Heart right ventricle (tissue), 16 donors: ENCODE results near the gene PRR14L. TPM values are rescaled to one million over a fixed set of nuclear protein-coding genes. Genes with fewer than 3 reads are reported as not detected.
"Not testable (repeated sequence)": the region's sequence is repeated elsewhere in the genome, so short reads cannot be mapped to it uniquely, and the experiment has no call there.

Source experiments
- ATAC-seq, 8 donors: fragments of 200-7000 bp; cut with Tn5 transposase; one replicate each; pipeline ENCODE4 v1.9.1; 2020; ENCODE audit warnings: mild to moderate bottlenecking in 8 of 8, moderate library complexity in 8 of 8, moderate number of reproducible peaks in 1 of 8
- DNase-seq, 2 donors: peaks; one replicate each; pipeline ENCODE4 v3.0.0-alpha.2; 2020
- H3K27ac ChIP-seq, 10 donors: fragments of 200-600 bp; sonication (generic) in 2 of 10; one replicate each; pipeline versions ENCODE4 v1.5.0 to v1.8.0; 2020 to 2022; ENCODE audit warnings: mild to moderate bottlenecking in 3 of 10
- H3K27me3 ChIP-seq, 7 donors: fragments of 200-600 bp; one replicate each; pipeline ENCODE4 v1.8.0; 2021 to 2022; ENCODE audit warnings: mild to moderate bottlenecking in 2 of 7
- H3K36me3 ChIP-seq, 9 donors: fragments of 200-600 bp; sonication (generic) in 1 of 9; one replicate each; pipeline versions ENCODE4 v1.5.0 to v1.8.0; 2020 to 2022; ENCODE audit warnings: mild to moderate bottlenecking in 2 of 9
- H3K4me1 ChIP-seq, 9 donors: fragments of 200-600 bp; sonication (generic) in 1 of 9; one replicate each; pipeline versions ENCODE4 v1.5.0 to v1.8.0; 2020 to 2022; ENCODE audit warnings: mild to moderate bottlenecking in 4 of 9
- H3K4me3 ChIP-seq, 10 donors: fragments of 200-600 bp; sonication (generic) in 2 of 10; one replicate each; pipeline versions ENCODE4 v1.5.0 to v1.8.0; 2020 to 2022; ENCODE audit warnings: mild to moderate bottlenecking in 7 of 10, moderate library complexity in 2 of 10
- H3K9me3 ChIP-seq, 11 donors: fragments of 200-600 bp in 10 of 11; sonication (generic) in 2 of 11; one replicate each; pipeline versions ENCODE4 v1.5.0 to v1.8.0; 2013 to 2022; ENCODE audit warnings: mild to moderate bottlenecking in 2 of 11, control low read depth in 1 of 11, moderate library complexity in 1 of 11
- WGBS, 2 donors: extraction: QIAGEN DNeasy Blood & Tissue Kit; methylation state at CpG; one replicate each; pipeline ENCODE4 v1.1.7; 2013; ENCODE audit warnings: inconsistent platforms in 1 of 2; 5-methylcytosine and 5-hydroxymethylcytosine counted together
- intact Hi-C, 10 donors: fragments of 100-400 bp; cut with DNase I; formaldehyde crosslinking; loops; one replicate each; pipeline versions ENCODE4 v1.11.1 to v1.14.2; 2022
- polyA plus RNA-seq, 2 donors: library from polyadenylated mRNA; stranded (reverse); fragments of 200-250 nt; gene quantifications; one replicate each; pipeline ENCODE4 v1.2.3, GENCODE V29; 2013
- total RNA-seq, 10 donors: library from RNA; stranded (reverse); fragmentation: NEBNext Ultra II Directional in 3 of 10; extraction: Animal tissue kit (Norgen Biotek cat#: 25700) in 3 of 10; gene quantifications; one replicate each; pipeline versions ENCODE4 v1.2.1 to v1.2.4, GENCODE V29; 2021 to 2023
- TF ChIP-seq, protein P1 (sequence below), 9 donors: fragments of 200-600 bp; sonication (generic) in 2 of 9; IDR thresholded peaks; one replicate each; pipeline versions ENCODE4 v1.5.0 to v1.8.0; 2021 to 2022; ENCODE audit warnings: antibody characterized with exemption in 9 of 9, mild to moderate bottlenecking in 5 of 9, moderate library complexity in 1 of 9
- donor health status: Arrhythmogenic right ventricular cardiomyopathy.
- donor health status: ischemic (EF 13 %, LVEDD 7.1; RV severe dilation, severe dysfunction).
- donor health status: healthy with polysubstance abuse.
- donor health status: DM: no; HTN: yes; CAD: no.
- donor health status: DM: no; HTN: no; CAD: no.
- donor health status: ischemic (EF 25% LVEDD 6.9; RV normal size, moderate dysfunction).
- donor health status: ischemic (EF 25% LVEDD 5.7; RV mildly dilated, moderate dysfunction).
- donor health status: healthy.
- donor health status: DM: yes; HTN: yes; CAD: no.
- donor health status: Ischemic cardiomyopathy.
- donor health status: ischemic (EF 35%, LVEDD 5.7; RV mildly dilated, moderate dysfunction).
- donor health status: nonischemic (EF 11% LVEDD 7.7; RV severe dilation, severe dysfunction).
- donor health status: DM: yes; HTN: yes; CAD: no.
- donor health status: PGD.
- donor health status: ischemic (EF 29% LVEDD 5.4; RV normal size, mild dysfunction).
- donor health status: nonischemic (EF 23%, LVEDD 6.1; RV moderate dilation, normal function).

The PRR14L gene
- total and polyA plus RNA-seq, 12 donors = 4.0 to 19.6 (median 17.0) TPM

- Histone ChIP-seq H3K27ac (peak overlapping the region in 6 of 10 donors; percentile 1 to 44 (median 34)), H3K4me1 (peaks cover 0 to 16% (median 4%) of the 10 kb centered on the region in 9 donors), H3K27me3 (no peaks in the 10 kb centered on the region), H3K36me3 (peaks cover 0 to 68% (median 20%) of the 10 kb centered on the region in 9 donors), H3K4me3 (no peak overlapping the region), H3K9me3 (no peaks in the 10 kb centered on the region)
- TF ChIP-seq, protein P1, sequence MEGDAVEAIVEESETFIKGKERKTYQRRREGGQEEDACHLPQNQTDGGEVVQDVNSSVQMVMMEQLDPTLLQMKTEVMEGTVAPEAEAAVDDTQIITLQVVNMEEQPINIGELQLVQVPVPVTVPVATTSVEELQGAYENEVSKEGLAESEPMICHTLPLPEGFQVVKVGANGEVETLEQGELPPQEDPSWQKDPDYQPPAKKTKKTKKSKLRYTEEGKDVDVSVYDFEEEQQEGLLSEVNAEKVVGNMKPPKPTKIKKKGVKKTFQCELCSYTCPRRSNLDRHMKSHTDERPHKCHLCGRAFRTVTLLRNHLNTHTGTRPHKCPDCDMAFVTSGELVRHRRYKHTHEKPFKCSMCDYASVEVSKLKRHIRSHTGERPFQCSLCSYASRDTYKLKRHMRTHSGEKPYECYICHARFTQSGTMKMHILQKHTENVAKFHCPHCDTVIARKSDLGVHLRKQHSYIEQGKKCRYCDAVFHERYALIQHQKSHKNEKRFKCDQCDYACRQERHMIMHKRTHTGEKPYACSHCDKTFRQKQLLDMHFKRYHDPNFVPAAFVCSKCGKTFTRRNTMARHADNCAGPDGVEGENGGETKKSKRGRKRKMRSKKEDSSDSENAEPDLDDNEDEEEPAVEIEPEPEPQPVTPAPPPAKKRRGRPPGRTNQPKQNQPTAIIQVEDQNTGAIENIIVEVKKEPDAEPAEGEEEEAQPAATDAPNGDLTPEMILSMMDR (IDR thresholded peaks at IDR 0.05) = no peak
- DNase-seq (no peak), ATAC-seq (peak in 7 of 8 donors; percentile 42 to 86 (median 70))
- intact Hi-C loops = no loop called here
- WGBS, 2 donors = 32 to 49% methylated on average over 3 of the region's 3 CpGs
Measured at GRCh38 chr22:31726692-31727091, 23.2 kb downstream of the PRR14L start.

DNA sequence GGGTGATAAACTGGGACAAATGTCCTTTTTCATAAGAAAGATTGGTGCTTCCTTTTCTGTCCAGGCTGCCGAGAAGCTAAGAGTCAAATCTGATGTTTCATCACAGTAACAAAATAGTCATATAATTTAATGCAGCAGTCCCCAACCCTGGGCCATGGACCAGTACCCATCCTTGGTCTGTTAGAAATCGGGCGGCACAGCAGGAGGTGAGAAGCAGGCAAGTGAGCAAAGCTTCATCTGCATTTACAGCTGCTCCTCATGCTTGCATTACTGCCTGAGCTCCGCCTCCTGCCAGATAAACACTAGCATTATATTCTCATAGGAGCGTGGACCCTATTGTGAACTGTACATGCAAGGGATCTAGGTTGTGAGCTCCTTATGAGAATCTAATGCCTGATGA, 26.2 kb downstream of the PRR14L start:
- Histone ChIP-seq H3K36me3 (peaks cover 0 to 90% (median 35%) of the 10 kb centered on the region in 9 donors), H3K27ac (no peak overlapping the region), H3K27me3 (no peaks in the 10 kb centered on the region), H3K4me3 (no peak overlapping the region), H3K9me3 (no peaks in the 10 kb centered on the region), H3K4me1 (peaks cover 0 to 16% (median 4%) of the 10 kb centered on the region in 9 donors)
- no peak for DNase-seq
- 84 to 85% methylated on average over 5 of the region's 5 CpGs for WGBS, 2 donors
- ATAC-seq = no peak
- intact Hi-C loops = no loop called here
- TF ChIP-seq, protein P1 (IDR thresholded peaks at IDR 0.05) = no peak

DNA sequence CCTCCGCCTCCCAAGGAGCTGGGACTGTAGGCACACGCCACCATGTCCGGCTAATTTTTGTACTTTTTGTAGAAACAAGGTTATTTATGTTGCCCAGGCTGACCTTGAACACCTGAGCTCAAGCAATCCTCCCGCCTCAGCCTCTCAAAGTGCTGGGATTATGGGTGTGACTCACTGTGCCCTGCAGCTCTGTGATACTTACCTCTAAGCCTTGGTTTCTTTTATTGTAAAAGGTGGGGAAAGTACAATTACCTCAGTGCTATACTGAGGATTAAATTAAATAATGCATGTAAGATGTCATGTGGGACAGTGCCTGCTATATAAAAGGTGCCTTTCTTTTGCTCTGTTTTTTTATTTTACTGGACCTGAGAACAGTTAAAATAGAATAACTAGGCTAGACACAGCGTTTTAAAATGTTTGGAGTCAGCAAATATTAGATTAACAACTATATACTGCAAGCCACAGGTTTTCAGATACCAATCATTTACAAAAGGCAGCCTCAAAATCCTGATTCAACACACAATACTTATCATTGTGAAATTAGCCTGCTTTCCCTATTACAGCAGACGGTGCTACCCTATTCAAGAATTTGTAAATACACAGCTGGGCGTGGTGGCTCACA, 30.0 kb downstream of the PRR14L start:
- H3K27ac ChIP-seq = no peak overlapping the region
- intact Hi-C loops = no loop called here
- no peak for ATAC-seq
- no peak overlapping the region for H3K4me3 ChIP-seq
- TF ChIP-seq, protein P1 (IDR thresholded peaks at IDR 0.05) = no peak
- peaks cover 0 to 100% (median 30%) of the 10 kb centered on the region in 9 donors for H3K36me3 ChIP-seq
- DNase-seq = no peak
- H3K27me3 ChIP-seq = no peaks in the 10 kb centered on the region
- peaks cover 0 to 15% (median 0%) of the 10 kb centered on the region in 9 donors for H3K4me1 ChIP-seq
- WGBS, 2 donors = 96 to 97% methylated on average over 7 of the region's 7 CpGs
- H3K9me3 ChIP-seq = no peaks in the 10 kb centered on the region

DNA sequence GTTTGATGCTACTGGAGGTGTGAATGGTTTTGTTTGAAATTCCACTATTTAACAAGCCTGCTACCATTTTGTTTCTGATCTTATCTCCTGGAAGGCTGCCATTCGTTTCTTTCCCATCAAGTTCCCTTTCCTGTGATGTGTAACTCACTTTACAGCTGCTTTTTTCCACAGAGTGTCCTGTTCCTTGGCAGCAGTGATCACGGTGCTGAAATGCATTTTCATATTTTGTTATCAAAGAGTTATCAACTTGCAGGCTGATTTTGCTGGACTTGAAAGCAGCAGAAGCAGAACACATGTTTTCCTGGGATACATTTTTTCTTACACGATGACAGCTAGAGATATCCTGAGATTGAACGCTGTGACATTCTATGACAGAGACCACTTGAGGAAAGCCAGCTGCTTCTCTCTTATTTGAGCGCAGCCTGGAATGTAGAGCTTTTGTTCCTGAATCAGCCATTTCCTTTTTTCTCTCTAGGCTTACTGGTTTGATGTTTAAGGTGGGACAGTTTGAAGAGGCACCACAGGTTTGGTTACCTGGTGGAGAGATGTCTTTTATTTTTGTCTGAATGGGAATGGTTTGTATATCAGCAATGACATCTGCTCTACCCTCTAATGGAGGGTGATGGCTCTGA, 34.7 kb downstream of the PRR14L start:
- no peaks in the 10 kb centered on the region for H3K27me3 ChIP-seq
- TF ChIP-seq, protein P1 (IDR thresholded peaks at IDR 0.05) = no peak
- DNase-seq (no peak), ATAC-seq (peak in 1 of 8 donors; percentile 33)
- H3K9me3 ChIP-seq = no peaks in the 10 kb centered on the region
- H3K4me1 ChIP-seq = peaks cover 0 to 15% (median 4%) of the 10 kb centered on the region in 9 donors
- H3K36me3 ChIP-seq = peaks cover 0 to 100% (median 35%) of the 10 kb centered on the region in 9 donors
- WGBS, 2 donors = 17 to 21% methylated on average over 5 of the region's 5 CpGs
- peak overlapping the region in 2 of 10 donors; percentile 13 to 33 for H3K27ac ChIP-seq
- intact Hi-C loops = no loop called here
- H3K4me3 ChIP-seq = no peak overlapping the region

GRCh38 chr22:31711226-31711625, 38.7 kb downstream of the PRR14L start:
- H3K4me3 ChIP-seq, DNase-seq, intact Hi-C loops, H3K27ac ChIP-seq, H3K27me3 ChIP-seq, ATAC-seq, H3K9me3 ChIP-seq: not testable (repeated sequence)
- peaks cover 0 to 96% (median 34%) of the 10 kb centered on the region in 9 donors for H3K36me3 ChIP-seq
- H3K4me1 ChIP-seq = peaks cover 0 to 15% (median 4%) of the 10 kb centered on the region in 9 donors
- WGBS, 2 donors = 97 to 98% methylated on average over 12 of the region's 12 CpGs
